HCT116 (cell line): ENCODE measurements around the gene BRI3BP.

Source experiments
- EZH2 ChIP-seq: fragments of 200-600 bp; sonication (generic); IDR thresholded peaks from 2 replicates; pipeline ENCODE4 v1.6.1; 2017; ENCODE audit warnings: antibody characterized with exemption, mixed run types
- FOSL1 ChIP-seq: IDR thresholded peaks from 2 replicates; pipeline ENCODE4 v1.6.1; 2012; ENCODE audit warnings: low read depth
- RAD21 ChIP-seq: IDR thresholded peaks from 2 replicates; pipeline ENCODE4 v1.6.1; 2012; ENCODE audit warnings: low read depth, mild to moderate bottlenecking
- SIN3A ChIP-seq: IDR thresholded peaks from 2 replicates; pipeline ENCODE4 v1.6.1; 2012; ENCODE audit warnings: low read depth
- SP1 ChIP-seq: IDR thresholded peaks from 2 replicates; pipeline ENCODE4 v1.6.1; 2012; ENCODE audit warnings: low read depth
- SRF ChIP-seq: IDR thresholded peaks from 2 replicates; pipeline ENCODE4 v1.6.1; 2012; ENCODE audit warnings: low read depth
- TF ChIP-seq, protein P1 (sequence below), 3 experiments: fragments of 200-600 bp in 1 of 3; sonication (generic) in 1 of 3; IDR thresholded peaks in 2 of 3; conservative IDR thresholded peaks in 1 of 3; 2 replicates each; pipeline ENCODE4 v1.5.1; 2012 to 2017; ENCODE audit warnings: low read depth in 2 of 3, low read length in 2 of 3, antibody characterized with exemption in 1 of 3, borderline replicate concordance in 1 of 3, control low read depth in 1 of 3, mild to moderate bottlenecking in 1 of 3, mixed read lengths in 1 of 3, mixed run types in 1 of 3, moderate library complexity in 1 of 3; ENCODE audit not compliant: insufficient read depth in 1 of 3
- TF ChIP-seq, protein P2 (sequence below): IDR thresholded peaks from 2 replicates; pipeline ENCODE4 v1.6.1; 2012

GRCh38 chr12:124963211-124963610, 30.2 kb upstream of the BRI3BP start:
- TF ChIP-seq FOSL1 (no peak), SP1 (no peak), RAD21 (no peak), EZH2 (no peak), SIN3A (no peak), SRF (no peak)
- TF ChIP-seq, protein P1, sequence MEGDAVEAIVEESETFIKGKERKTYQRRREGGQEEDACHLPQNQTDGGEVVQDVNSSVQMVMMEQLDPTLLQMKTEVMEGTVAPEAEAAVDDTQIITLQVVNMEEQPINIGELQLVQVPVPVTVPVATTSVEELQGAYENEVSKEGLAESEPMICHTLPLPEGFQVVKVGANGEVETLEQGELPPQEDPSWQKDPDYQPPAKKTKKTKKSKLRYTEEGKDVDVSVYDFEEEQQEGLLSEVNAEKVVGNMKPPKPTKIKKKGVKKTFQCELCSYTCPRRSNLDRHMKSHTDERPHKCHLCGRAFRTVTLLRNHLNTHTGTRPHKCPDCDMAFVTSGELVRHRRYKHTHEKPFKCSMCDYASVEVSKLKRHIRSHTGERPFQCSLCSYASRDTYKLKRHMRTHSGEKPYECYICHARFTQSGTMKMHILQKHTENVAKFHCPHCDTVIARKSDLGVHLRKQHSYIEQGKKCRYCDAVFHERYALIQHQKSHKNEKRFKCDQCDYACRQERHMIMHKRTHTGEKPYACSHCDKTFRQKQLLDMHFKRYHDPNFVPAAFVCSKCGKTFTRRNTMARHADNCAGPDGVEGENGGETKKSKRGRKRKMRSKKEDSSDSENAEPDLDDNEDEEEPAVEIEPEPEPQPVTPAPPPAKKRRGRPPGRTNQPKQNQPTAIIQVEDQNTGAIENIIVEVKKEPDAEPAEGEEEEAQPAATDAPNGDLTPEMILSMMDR (IDR thresholded peaks at IDR 0.05 in 2 of 3, conservative IDR thresholded peaks at IDR 0.05 in 1 of 3; ENCODE audit: borderline replicate concordance in 1 of 3, insufficient read depth in 1 of 3, low read depth in 2 of 3, low read length in 2 of 3): no peak
- TF ChIP-seq, protein P2, sequence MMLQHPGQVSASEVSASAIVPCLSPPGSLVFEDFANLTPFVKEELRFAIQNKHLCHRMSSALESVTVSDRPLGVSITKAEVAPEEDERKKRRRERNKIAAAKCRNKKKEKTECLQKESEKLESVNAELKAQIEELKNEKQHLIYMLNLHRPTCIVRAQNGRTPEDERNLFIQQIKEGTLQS: no peak
